Measurements from ENCODE around the gene PTPRR.

- TF ChIP-seq POLR2A (IDR thresholded peaks at IDR 0.05) (no peak), POLR2AphosphoS5 (IDR thresholded peaks at IDR 0.05) (no peak)
Measured at GRCh38 chr12:70763666-70764065, 156.9 kb downstream of the PTPRR start.

Data from prostate gland (tissue), 1 donor.